Testis (tissue), 3 donors: Measurements from ENCODE around the gene NDOR1. TPM values are rescaled to one million over a fixed set of nuclear protein-coding genes. Genes with fewer than 3 reads are reported as not detected.

Source experiments
- DNase-seq: peaks from one replicate; pipeline ENCODE4 v3.0.0-alpha.2; 2019
- H3K27ac ChIP-seq, 2 donors: fragments of 200-600 bp; sonication (generic); one replicate each; pipeline ENCODE4 v1.5.1; 2019
- H3K27me3 ChIP-seq: fragments of 200-600 bp; sonication (generic); one replicate; pipeline ENCODE4 v1.5.1; 2019
- H3K36me3 ChIP-seq: fragments of 200-600 bp; sonication (generic); one replicate; pipeline ENCODE4 v1.5.1; 2017; ENCODE audit warnings: low read depth; ENCODE audit errors: missing control alignments
- H3K4me1 ChIP-seq: fragments of 200-600 bp; sonication (generic); one replicate; pipeline ENCODE4 v1.5.1; 2019
- H3K4me3 ChIP-seq, 2 donors: fragments of 200-600 bp; sonication (generic); one replicate each; pipeline ENCODE4 v1.5.1; 2017 to 2019
- H3K9me3 ChIP-seq: fragments of 200-600 bp; sonication (generic); one replicate; pipeline ENCODE4 v1.5.1; 2017
- CTCF ChIP-seq, 3 experiments: fragments of 450-650 bp in 2 of 3; fragments of 200-600 bp in 1 of 3; sonication (generic) in 1 of 3; IDR thresholded peaks; one replicate each; pipeline ENCODE4 v1.5.1; 2016 to 2019; ENCODE audit warnings: antibody characterized with exemption in 3 of 3, mild to moderate bottlenecking in 2 of 3, moderate library complexity in 1 of 3
- POLR2A ChIP-seq: fragments of 450-650 bp; IDR thresholded peaks from one replicate; pipeline ENCODE4 v1.6.1; 2017; ENCODE audit warnings: antibody characterized with exemption, mild to moderate bottlenecking, moderate library complexity
- WGBS, 2 donors: methylation state at CpG; one replicate each; pipeline ENCODE4 v1.1.5; 2018; 5-methylcytosine and 5-hydroxymethylcytosine counted together
- intact Hi-C: fragments of 100-400 bp; cut with DNase I; formaldehyde crosslinking; loops from one replicate; pipeline ENCODE4 v1.15.1; 2023; ENCODE audit warnings: low total_unique reads
- polyA plus RNA-seq: library from polyadenylated mRNA; stranded (reverse); fragments of 350-450 nt; fragmentation: Illumina TruSeq; extraction: RNeasy Lipid Tissue Mini Kit (QIAGEN cat#74804); gene quantifications from one replicate; pipeline ENCODE4 v1.2.3, GENCODE V29; 2014; ENCODE audit warnings: low read depth, low replicate concordance; ENCODE audit not compliant: insufficient read depth
- total RNA-seq, 2 donors: library from RNA; depleted of rRNA; stranded (reverse); fragments of >200 nt; gene quantifications; one replicate each; pipeline ENCODE4 v1.2.3, GENCODE V29; 2016

NDOR1 gene
- total and polyA plus RNA-seq, 3 donors from 2014 or later = 21.9 to 29.1 (median 27.5) TPM

GRCh38 chr9:137176302-137177182, 29.0 kb upstream of the NDOR1 start:
- Histone ChIP-seq H3K9me3 (no peaks in the 10 kb centered on the region), H3K4me1 (no peaks in the 10 kb centered on the region), H3K27ac (no peak overlapping the region), H3K4me3 (no peak overlapping the region), H3K36me3 (no peaks in the 10 kb centered on the region), H3K27me3 (no peaks in the 10 kb centered on the region)
- WGBS, 2 donors = 68 to 72% methylated on average over 17 of the region's 17 CpGs
- DNase-seq = peak; percentile 48
- no peak for TF ChIP-seq CTCF (IDR thresholded peaks at IDR 0.05)
- TF ChIP-seq POLR2A = no peak
- intact Hi-C loops = no loop called here

- TF ChIP-seq CTCF (IDR thresholded peaks at IDR 0.05) = no peak
- TF ChIP-seq POLR2A = no peak
- intact Hi-C loops = no loop called here
- 90 to 93% methylated on average over 11 to 23 of the region's 23 CpGs for WGBS, 2 donors
- H3K4me1 ChIP-seq = no peaks in the 10 kb centered on the region
- no peaks in the 10 kb centered on the region for H3K27me3 ChIP-seq
- no peaks in the 10 kb centered on the region for H3K9me3 ChIP-seq
- H3K36me3 ChIP-seq = no peaks in the 10 kb centered on the region
- H3K27ac ChIP-seq = no peak overlapping the region
- no peak for DNase-seq
- H3K4me3 ChIP-seq = no peak overlapping the region
Observed at GRCh38 chr9:137178201-137178938, 27.1 kb upstream of the NDOR1 start.

- no peaks in the 10 kb centered on the region for H3K4me1 ChIP-seq
- no peak overlapping the region for H3K27ac ChIP-seq
- no peak overlapping the region for H3K4me3 ChIP-seq
- WGBS, 2 donors = 91 to 93% methylated on average over 18 to 19 of the region's 19 CpGs
- intact Hi-C loops = no loop called here
- H3K27me3 ChIP-seq = no peaks in the 10 kb centered on the region
- DNase-seq = no peak
- TF ChIP-seq POLR2A = no peak
- TF ChIP-seq CTCF (IDR thresholded peaks at IDR 0.05) = no peak
- no peaks in the 10 kb centered on the region for H3K9me3 ChIP-seq
- H3K36me3 ChIP-seq = no peaks in the 10 kb centered on the region
Observed at GRCh38 chr9:137178939-137179630, 26.4 kb upstream of the NDOR1 start.

DNA sequence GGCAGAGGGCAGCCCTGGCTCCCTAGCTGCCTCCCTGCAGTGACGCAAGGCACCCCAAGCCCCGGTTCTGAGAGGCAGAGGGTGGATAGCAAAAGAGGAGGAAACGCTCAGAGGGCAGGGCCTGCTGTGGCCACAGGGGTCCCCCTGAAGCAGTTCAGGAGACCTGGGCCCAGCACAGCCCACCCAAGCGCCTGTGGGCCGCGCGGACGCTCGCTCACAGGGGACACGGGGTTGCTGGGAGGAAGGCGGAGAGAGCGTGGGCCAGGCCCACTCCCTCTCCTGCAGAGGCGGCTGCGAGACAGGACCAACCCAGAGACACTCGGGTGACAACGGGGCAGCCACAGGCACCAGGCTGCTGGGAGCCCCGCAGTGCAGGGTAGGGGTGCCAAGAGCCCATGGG, 25.7 kb upstream of the NDOR1 start:
- no peaks in the 10 kb centered on the region for H3K9me3 ChIP-seq
- WGBS, 2 donors = 90 to 97% methylated on average over 10 to 17 of the region's 17 CpGs
- no peaks in the 10 kb centered on the region for H3K36me3 ChIP-seq
- DNase-seq = no peak
- H3K4me3 ChIP-seq = no peak overlapping the region
- intact Hi-C loops = no loop called here
- H3K27me3 ChIP-seq = no peaks in the 10 kb centered on the region
- H3K4me1 ChIP-seq = no peaks in the 10 kb centered on the region
- no peak overlapping the region for H3K27ac ChIP-seq
- no peak for TF ChIP-seq POLR2A
- no peak for TF ChIP-seq CTCF (IDR thresholded peaks at IDR 0.05)
